Lower leg skin (tissue), 4 donors: Measurements from ENCODE around the gene STN1. TPM values are rescaled to one million over a fixed set of nuclear protein-coding genes. Genes with fewer than 3 reads are reported as not detected.

Source experiments
- DNase-seq, 2 donors: peaks; one replicate each; pipeline ENCODE4 v3.0.0-alpha.2; 2019; ENCODE audit warnings: low spot score in 2 of 2
- H3K4me3 ChIP-seq: fragments of 200-600 bp; sonication (generic); 2 replicates; pipeline ENCODE4 v1.5.1; 2017; ENCODE audit warnings: mild to moderate bottlenecking, low read depth; ENCODE audit not compliant: poor library complexity, severe bottlenecking
- CTCF ChIP-seq, 3 donors: fragments of 450-650 bp; IDR thresholded peaks; one replicate each; pipeline ENCODE4 v1.5.1; 2016; ENCODE audit warnings: antibody characterized with exemption in 3 of 3, mild to moderate bottlenecking in 3 of 3, moderate library complexity in 2 of 3
- POLR2A ChIP-seq, 2 donors: fragments of 450-650 bp; IDR thresholded peaks; one replicate each; pipeline ENCODE4 v1.6.1; 2016 to 2017; ENCODE audit warnings: antibody characterized with exemption in 2 of 2, mild to moderate bottlenecking in 1 of 2, moderate library complexity in 1 of 2
- WGBS, 2 donors: methylation state at CpG; one replicate each; pipeline ENCODE4 v1.1.5; 2018; 5-methylcytosine and 5-hydroxymethylcytosine counted together
- intact Hi-C: fragments of 100-400 bp; cut with DNase I; formaldehyde crosslinking; loops from one replicate; pipeline ENCODE4 v1.15.0; 2023; ENCODE audit warnings: low total_unique reads
- total RNA-seq, 4 donors: library from RNA; depleted of rRNA; stranded (reverse); fragments of >200 nt; gene quantifications; one replicate each; pipeline ENCODE4 v1.1.0, GENCODE V29; 2016

STN1 gene
- total RNA-seq, 4 donors from 2014 or later: 13.0 to 33.3 (median 18.4) TPM

- intact Hi-C loops: no loop called here
- WGBS, 2 donors: 41 to 96% methylated on average over 1 of the region's 1 CpG
- TF ChIP-seq CTCF (IDR thresholded peaks at IDR 0.05) (no peak), POLR2A (IDR thresholded peaks at IDR 0.05) (no peak)
- H3K4me3 ChIP-seq: no peak overlapping the region
- DNase-seq: no peak
These were observed 36.6 kb upstream of the STN1 start for GRCh38 chr10:103954543-103954942.

GRCh38 chr10:103951942-103952341, 34.0 kb upstream of the STN1 start:
- 56 to 64% methylated on average over 4 of the region's 4 CpGs for WGBS, 2 donors
- TF ChIP-seq CTCF (IDR thresholded peaks at IDR 0.05) (no peak), POLR2A (IDR thresholded peaks at IDR 0.05) (no peak)
- H3K4me3 ChIP-seq: no peak overlapping the region
- intact Hi-C loops: no loop called here
- no peak for DNase-seq

- TF ChIP-seq POLR2A (IDR thresholded peaks at IDR 0.05) (no peak), CTCF (IDR thresholded peaks at IDR 0.05) (no peak)
- intact Hi-C loops: no loop called here
- no peak for DNase-seq
- H3K4me3 ChIP-seq: no peak overlapping the region
- 67 to 73% methylated on average over 2 of the region's 2 CpGs for WGBS, 2 donors
These were observed 33.2 kb upstream of the STN1 start for GRCh38 chr10:103951183-103951582.

- intact Hi-C loops: no loop called here
- TF ChIP-seq CTCF (IDR thresholded peaks at IDR 0.05) (no peak), POLR2A (IDR thresholded peaks at IDR 0.05) (no peak)
- no peak for DNase-seq
- WGBS, 2 donors: 72 to 79% methylated on average over 4 of the region's 4 CpGs
- H3K4me3 ChIP-seq: no peak overlapping the region
These were observed 31.7 kb upstream of the STN1 start for GRCh38 chr10:103949728-103950127.

GRCh38 chr10:103947799-103948516, 30.0 kb upstream of the STN1 start:
- TF ChIP-seq POLR2A (IDR thresholded peaks at IDR 0.05) (no peak), CTCF (IDR thresholded peaks at IDR 0.05) (no peak)
- H3K4me3 ChIP-seq: no peak overlapping the region
- no peak for DNase-seq
- intact Hi-C loops: no loop called here
- WGBS, 2 donors: 83 to 86% methylated on average over 3 of the region's 3 CpGs

- WGBS, 2 donors: 65 to 82% methylated on average over 2 of the region's 2 CpGs
- intact Hi-C loops: no loop called here
- H3K4me3 ChIP-seq: no peak overlapping the region
- no peak for DNase-seq
- no peak for TF ChIP-seq CTCF (IDR thresholded peaks at IDR 0.05)
These were observed 24.9 kb upstream of the STN1 start for GRCh38 chr10:103942866-103943265.
